Stimulated activated CD8-positive, alpha-beta memory T cell treated with anti-CD3 and anti-CD28 coated beads, Interleukin-7, amount 100 ng/mL, for 1 hour (primary cell): ENCODE results near the gene CDK5R1.

ENCODE experiments used
- DNase-seq, 2 donors: peaks; one replicate each; pipeline ENCODE4 v3.0.0-alpha.2; 2020; ENCODE audit warnings: low read depth in 2 of 2

Gene CDK5R1

GRCh38 chr17:32470405-32471167 is 16.2 kb upstream of the CDK5R1 start:
- DNase-seq, result no peak

DNA sequence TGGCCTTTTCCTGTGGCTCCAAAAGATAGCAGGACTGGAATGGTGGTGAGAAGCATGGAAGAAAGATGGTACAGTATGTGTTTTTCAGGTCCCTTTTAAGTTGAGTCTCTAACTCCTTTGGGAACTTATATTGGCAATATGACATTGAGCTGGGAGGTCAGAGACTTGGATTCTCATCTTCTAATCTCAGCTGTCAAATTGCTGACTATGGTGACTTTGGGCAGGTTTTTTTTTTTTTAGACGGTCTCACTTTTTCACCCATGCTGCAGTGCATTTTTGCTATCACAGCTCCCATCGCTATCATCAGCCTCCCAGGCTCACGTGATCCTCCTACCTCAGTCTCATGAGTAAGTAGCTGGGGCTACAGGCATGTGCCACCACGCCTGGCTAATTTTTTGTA is 15.1 kb upstream of the CDK5R1 start:
- DNase-seq, result no peak

- DNase-seq, result no peak
These were observed 11.5 kb upstream of the CDK5R1 start for GRCh38 chr17:32475258-32475657.

- no peak for DNase-seq
These were observed 9.6 kb upstream of the CDK5R1 start for GRCh38 chr17:32477220-32477619.

GRCh38 chr17:32479074-32479617 is 7.6 kb upstream of the CDK5R1 start:
- DNase-seq, result no peak

DNA sequence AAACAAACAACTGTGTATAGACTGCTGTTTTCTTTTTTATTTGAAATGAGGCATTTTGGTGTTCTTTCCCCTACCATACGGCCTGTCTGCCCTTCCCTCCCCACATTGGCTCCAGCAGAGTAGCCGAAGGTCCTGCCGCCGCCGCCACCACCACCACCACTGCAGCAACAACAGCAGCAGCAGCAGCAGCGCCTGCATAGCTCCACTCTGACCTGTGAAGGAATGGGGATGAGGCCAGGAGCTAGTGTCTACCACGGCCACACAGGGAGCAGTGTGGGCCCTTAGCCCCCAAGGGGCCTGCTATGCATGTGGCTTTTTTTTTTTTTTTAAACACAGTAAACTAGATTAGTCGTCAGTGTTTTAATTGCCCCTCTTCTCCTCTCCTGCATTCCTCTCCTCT is 5.6 kb upstream of the CDK5R1 start:
- DNase-seq, result no peak

- no peak for DNase-seq
These were observed 4.0 kb upstream of the CDK5R1 start for GRCh38 chr17:32482568-32483320.

DNA sequence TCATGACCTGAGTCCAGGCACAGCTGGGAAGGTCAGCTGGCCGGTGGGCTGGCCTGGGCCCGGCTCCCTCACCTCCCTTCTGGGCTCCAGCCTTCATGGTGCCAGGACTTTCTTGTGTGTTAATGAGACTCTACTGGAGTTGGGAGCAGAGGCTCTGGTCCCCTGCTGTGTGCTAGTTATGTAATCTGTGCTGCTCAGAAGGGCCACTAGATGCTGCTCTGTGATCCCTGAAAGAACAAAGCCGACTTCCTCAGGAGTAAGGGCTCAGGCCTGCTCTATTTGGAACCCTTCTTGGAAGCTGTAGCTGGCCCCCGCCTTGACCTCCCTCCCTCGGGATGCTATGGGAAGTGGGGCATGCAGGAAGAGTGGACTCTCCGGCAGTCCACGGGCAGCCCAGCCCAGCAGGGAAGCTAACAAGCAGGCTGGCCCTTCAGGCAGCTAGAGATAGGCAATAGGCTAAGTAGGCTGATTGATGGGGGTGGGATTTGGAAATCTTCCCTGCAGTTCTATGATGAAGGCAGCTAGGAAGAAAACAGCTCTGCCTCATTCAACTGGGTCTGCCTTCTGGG is 3.3 kb upstream of the CDK5R1 start:
- no peak for DNase-seq

- DNase-seq, result no peak
These were observed 2.7 kb upstream of the CDK5R1 start for GRCh38 chr17:32484041-32484461.

DNA sequence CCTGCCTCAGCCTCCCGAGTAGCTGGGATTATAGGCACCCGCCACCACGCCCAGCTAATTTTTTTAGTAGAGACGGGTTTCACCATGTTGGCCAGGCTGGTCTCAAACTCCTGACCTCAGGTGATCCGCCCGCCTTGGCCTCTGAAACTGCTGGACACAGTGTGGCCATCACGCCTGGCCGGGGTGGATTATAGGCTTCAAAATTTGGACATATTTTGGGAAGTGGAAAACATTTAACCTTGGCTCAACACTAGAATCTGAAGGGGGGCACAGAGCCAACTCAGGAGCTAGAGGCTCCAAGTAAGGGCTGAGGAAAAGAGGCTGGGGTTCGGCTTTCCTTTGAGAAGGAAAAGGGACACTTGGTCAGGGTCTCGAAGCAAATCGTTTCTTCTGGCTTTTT is 2.2 kb upstream of the CDK5R1 start:
- no peak for DNase-seq

DNA sequence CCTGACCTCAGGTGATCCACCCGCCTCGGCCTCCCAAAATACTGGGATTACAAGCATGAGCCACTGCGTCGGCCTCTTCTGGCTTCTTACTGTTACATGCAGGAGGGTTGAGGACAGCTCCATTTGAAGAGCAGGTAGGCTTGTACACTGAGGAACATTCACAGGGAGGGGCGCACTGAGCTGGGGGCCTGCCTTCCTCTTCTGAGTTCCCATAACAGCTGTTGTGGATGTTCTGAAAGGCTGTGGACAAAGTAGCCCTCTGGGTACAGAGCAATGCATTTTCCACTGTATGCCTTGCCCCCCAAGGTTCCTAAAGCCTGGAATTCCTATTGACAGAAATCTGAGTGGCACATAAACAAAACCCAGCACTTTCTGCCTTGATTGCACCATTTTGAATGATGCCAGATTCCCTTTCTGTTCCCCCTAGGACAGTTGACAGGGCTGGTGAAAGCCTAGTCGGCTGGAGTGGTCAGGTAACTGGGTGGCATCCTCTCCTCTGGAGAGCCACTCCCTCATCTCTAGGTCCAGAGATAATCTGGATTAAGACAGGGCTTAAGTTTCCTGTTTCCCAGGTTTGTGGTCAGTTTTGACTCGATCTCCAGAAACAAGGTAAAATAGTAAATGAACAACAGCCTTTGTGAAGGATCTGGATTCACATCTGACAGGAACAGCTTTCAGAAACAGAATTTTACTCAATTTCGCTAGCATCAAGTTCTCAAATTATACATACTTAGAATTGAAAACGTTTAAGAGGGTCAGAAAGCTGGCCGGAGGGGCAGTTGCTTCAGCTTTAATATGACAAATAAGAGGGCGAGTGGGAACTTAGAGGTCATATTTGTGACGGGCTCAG is 1.3 kb upstream of the CDK5R1 start:
- DNase-seq, result no peak

DNA sequence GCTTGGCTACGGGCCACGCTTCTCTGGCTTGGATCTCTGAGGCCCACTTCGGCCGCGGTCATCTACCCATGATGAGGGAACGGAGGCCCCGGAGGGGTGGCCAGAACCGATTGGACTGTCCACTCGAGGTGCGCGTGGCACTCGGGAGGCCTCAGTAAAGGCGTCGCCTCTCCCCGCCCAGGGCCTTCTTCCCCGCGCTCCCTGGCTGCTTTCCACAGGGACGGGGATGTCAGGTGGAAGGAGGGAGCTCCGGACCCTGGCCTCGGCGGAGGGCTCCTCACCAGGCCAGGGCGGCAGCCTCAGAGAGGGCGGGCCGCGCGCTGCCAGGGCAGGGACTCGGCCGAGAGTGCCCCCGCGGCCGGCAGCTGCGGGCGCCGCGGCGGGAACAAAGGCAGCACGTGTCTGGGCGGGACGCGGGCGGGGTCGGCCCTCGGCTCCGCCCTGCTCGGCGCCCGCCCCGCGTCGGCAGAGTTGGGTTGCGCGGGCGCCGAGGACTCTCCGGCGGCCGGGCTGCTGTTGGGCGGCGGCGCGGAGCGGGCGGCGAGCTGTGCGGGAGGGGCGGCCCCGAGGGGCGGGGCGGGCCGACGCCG is 587 bp upstream of the CDK5R1 start:
- DNase-seq, result no peak

DNA sequence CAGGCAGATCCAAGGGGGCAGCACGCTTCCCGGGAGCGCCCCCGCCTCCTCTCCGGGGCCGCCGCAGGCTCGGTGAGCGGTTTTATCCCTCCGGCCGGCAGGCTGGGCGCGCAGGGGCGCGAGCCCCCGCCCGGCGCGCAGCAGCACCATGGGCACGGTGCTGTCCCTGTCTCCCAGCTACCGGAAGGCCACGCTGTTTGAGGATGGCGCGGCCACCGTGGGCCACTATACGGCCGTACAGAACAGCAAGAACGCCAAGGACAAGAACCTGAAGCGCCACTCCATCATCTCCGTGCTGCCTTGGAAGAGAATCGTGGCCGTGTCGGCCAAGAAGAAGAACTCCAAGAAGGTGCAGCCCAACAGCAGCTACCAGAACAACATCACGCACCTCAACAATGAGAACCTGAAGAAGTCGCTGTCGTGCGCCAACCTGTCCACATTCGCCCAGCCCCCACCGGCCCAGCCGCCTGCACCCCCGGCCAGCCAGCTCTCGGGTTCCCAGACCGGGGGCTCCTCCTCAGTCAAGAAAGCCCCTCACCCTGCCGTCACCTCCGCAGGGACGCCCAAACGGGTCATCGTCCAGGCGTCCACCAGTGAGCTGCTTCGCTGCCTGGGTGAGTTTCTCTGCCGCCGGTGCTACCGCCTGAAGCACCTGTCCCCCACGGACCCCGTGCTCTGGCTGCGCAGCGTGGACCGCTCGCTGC is 832 bp downstream of the CDK5R1 start:
- no peak for DNase-seq

GRCh38 chr17:32488177-32488542 is 1.4 kb downstream of the CDK5R1 start:
- DNase-seq, result no peak

GRCh38 chr17:32488604-32489180 is 1.9 kb downstream of the CDK5R1 start:
- DNase-seq, result no peak

GRCh38 chr17:32489320-32490100 is 2.7 kb downstream of the CDK5R1 start:
- no peak for DNase-seq

- DNase-seq, result no peak
These were observed 3.3 kb downstream of the CDK5R1 start for GRCh38 chr17:32490101-32490482.

GRCh38 chr17:32491371-32492263 is 4.8 kb downstream of the CDK5R1 start:
- no peak for DNase-seq

GRCh38 chr17:32492264-32492589 is 5.4 kb downstream of the CDK5R1 start:
- DNase-seq, result no peak
